CD14-positive monocyte (primary cell): Measurements from ENCODE around the gene RNF187. TPM values are rescaled to one million over a fixed set of nuclear protein-coding genes. Genes with fewer than 3 reads are reported as not detected.
A peak's percentile ranks its signal among the peaks of the same experiment; 100 is the strongest.

Experiments used
- DNase-seq, 3 donors: peaks; one replicate each; pipeline ENCODE4 v3.0.0-alpha.2; 2011 to 2022
- H2AFZ ChIP-seq: 2 replicates; pipeline ENCODE4 v1.6.0; 2012; ENCODE audit warnings: mild to moderate bottlenecking, low read depth, low read length, inconsistent platforms; ENCODE audit not compliant: insufficient read depth, poor library complexity, severe bottlenecking
- H3K27ac ChIP-seq, 2 donors: 1 replicate in 1 of 2; 2 replicates in 1 of 2; pipeline ENCODE4 v1.5.1; 2012 to 2013; ENCODE audit warnings: low read length in 2 of 2, control low read depth in 1 of 2, inconsistent platforms in 1 of 2, low read depth in 1 of 2, mild to moderate bottlenecking in 1 of 2
- H3K27me3 ChIP-seq, 2 donors: one replicate each; pipeline versions ENCODE4 v1.6.0 to v1.6.1; 2011 to 2013; ENCODE audit warnings: low read length in 2 of 2; ENCODE audit not compliant: control insufficient read depth in 2 of 2, insufficient read depth in 2 of 2
- H3K36me3 ChIP-seq, 2 donors: replicated peaks in 1 of 2; 1 replicate in 1 of 2; 2 replicates in 1 of 2; pipeline versions ENCODE4 v1.5.1 to v1.6.1; 2012 to 2013; ENCODE audit warnings: low read length in 2 of 2, control low read depth in 1 of 2, inconsistent platforms in 1 of 2, mild to moderate bottlenecking in 1 of 2; ENCODE audit not compliant: insufficient read depth in 2 of 2, control insufficient read depth in 1 of 2
- H3K4me1 ChIP-seq, 2 donors: 1 replicate in 1 of 2; 2 replicates in 1 of 2; pipeline versions ENCODE4 v1.5.1 to v1.6.1; 2012 to 2013; ENCODE audit warnings: low read length in 2 of 2, control low read depth in 1 of 2, inconsistent platforms in 1 of 2, mild to moderate bottlenecking in 1 of 2, moderate library complexity in 1 of 2; ENCODE audit not compliant: insufficient read depth in 2 of 2, control insufficient read depth in 1 of 2
- H3K4me2 ChIP-seq: replicated peaks from 2 replicates; pipeline ENCODE3; 2012; ENCODE audit warnings: low read length, moderate library complexity, mild to moderate bottlenecking; ENCODE audit not compliant: poor library complexity, severe bottlenecking; ENCODE audit errors: extremely low read depth
- H3K4me3 ChIP-seq, 3 experiments: fragments of 200-600 bp in 1 of 3; sonication (generic) in 1 of 3; replicated peaks in 1 of 3; 1 replicate in 2 of 3; 2 replicates in 1 of 3; pipeline ENCODE4 v1.5.1; 2011 to 2013; ENCODE audit warnings: low read length in 3 of 3, mild to moderate bottlenecking in 3 of 3, control low read depth in 2 of 3, low read depth in 2 of 3, inconsistent platforms in 1 of 3, moderate library complexity in 1 of 3
- H3K79me2 ChIP-seq: 2 replicates; pipeline ENCODE4 v1.6.0; 2012; ENCODE audit warnings: mild to moderate bottlenecking, control low read depth, inconsistent platforms, low read length, moderate library complexity; ENCODE audit not compliant: insufficient read depth
- H3K9ac ChIP-seq: 2 replicates; pipeline ENCODE4 v1.6.0; 2017; ENCODE audit warnings: low read length, mild to moderate bottlenecking; ENCODE audit not compliant: insufficient read depth, poor library complexity, severe bottlenecking
- H3K9me3 ChIP-seq, 2 donors: replicated peaks in 1 of 2; 1 replicate in 1 of 2; 2 replicates in 1 of 2; pipeline versions ENCODE4 v1.5.1 to v1.6.1; 2012 to 2013; ENCODE audit warnings: low read length in 2 of 2, control low read depth in 1 of 2; ENCODE audit not compliant: control insufficient read depth in 1 of 2, insufficient read depth in 1 of 2
- H4K20me1 ChIP-seq: 2 replicates; pipeline ENCODE4 v1.6.0; 2012; ENCODE audit warnings: mild to moderate bottlenecking, low read length, control low read depth, moderate library complexity; ENCODE audit not compliant: insufficient read depth
- H3K27ac Mint-ChIP-seq, 7 donors: one replicate each; pipeline ENCODE4 v1.8.0; 2020; ENCODE audit warnings: mild to moderate bottlenecking in 7 of 7, mixed read lengths in 7 of 7, moderate library complexity in 6 of 7, inconsistent platforms in 2 of 7
- H3K27me3 Mint-ChIP-seq, 3 donors: one replicate each; pipeline ENCODE4 v1.8.0; 2021 to 2022; ENCODE audit warnings: low read depth in 3 of 3, mild to moderate bottlenecking in 3 of 3, mixed read lengths in 3 of 3, moderate library complexity in 3 of 3, inconsistent platforms in 1 of 3
- H3K36me3 Mint-ChIP-seq, 2 donors: one replicate each; pipeline ENCODE4 v1.8.0; 2020; ENCODE audit warnings: mixed read lengths in 2 of 2, inconsistent platforms in 1 of 2, mild to moderate bottlenecking in 1 of 2
- H3K4me1 Mint-ChIP-seq: one replicate; pipeline ENCODE4 v1.8.0; 2020; ENCODE audit warnings: mild to moderate bottlenecking, mixed read lengths
- H3K4me3 Mint-ChIP-seq, 2 donors: one replicate each; pipeline ENCODE4 v1.8.0; 2020; ENCODE audit warnings: mild to moderate bottlenecking in 2 of 2, mixed read lengths in 2 of 2, moderate library complexity in 1 of 2
- H3K9me3 Mint-ChIP-seq, 7 donors: one replicate each; pipeline ENCODE4 v1.8.0; 2020 to 2022; ENCODE audit warnings: mixed read lengths in 7 of 7, mild to moderate bottlenecking in 6 of 7, moderate library complexity in 6 of 7, inconsistent platforms in 2 of 7
- CTCF ChIP-seq: fragments of 200-600 bp; IDR thresholded peaks from one replicate; pipeline ENCODE4 v1.8.0; 2022; ENCODE audit warnings: antibody characterized with exemption, mild to moderate bottlenecking
- WGBS: methylation state at CpG from one replicate; pipeline ENCODE4 v1.1.5; 2013; ENCODE audit warnings: missing lambda C conversion rate; ENCODE audit not compliant: insufficient coverage; 5-methylcytosine and 5-hydroxymethylcytosine counted together
- intact Hi-C, 2 donors: fragments of 100-400 bp; cut with micrococcal nuclease; formaldehyde crosslinking; loops; one replicate each; pipeline versions ENCODE4 v1.15.0 to v1.15.1; 2023
- polyA plus RNA-seq, 3 donors: library from polyadenylated mRNA; depleted of rRNA in 1 of 3; unstranded in 2 of 3; stranded (reverse) in 1 of 3; fragments of 300-500 nt in 2 of 3; fragments of >200 nt in 1 of 3; fragmentation: Illumina TruSeq in 2 of 3; gene quantifications; 1 replicate in 2 of 3; 2 replicates in 1 of 3; pipeline ENCODE4 v1.2.3, GENCODE V29; 2012 to 2021

RNF187 gene
- polyA plus RNA-seq, 3 donors = 5.9 to 27.6 (median 24.6) TPM

- Mint-ChIP-seq H3K27me3 (peaks cover 35 to 62% (median 61%) of the 10 kb centered on the region in 3 donors), H3K4me3 (peak overlapping the region; percentile 88 to 95), H3K9me3 (peaks cover 0 to 14% (median 6%) of the 10 kb centered on the region in 7 donors), H3K36me3 (peaks cover 0 to 4% of the 10 kb centered on the region in 2 donors), H3K4me1 (peaks cover 35% of the 10 kb centered on the region), H3K27ac (peak overlapping the region; percentile 86 to 96 (median 93))
- peak overlapping the region; percentile 53 for H3K9ac ChIP-seq
- H3K9me3 ChIP-seq = no peaks in the 10 kb centered on the region
- WGBS = under 1% methylated on average over 73 of the region's 74 CpGs
- H3K4me2 ChIP-seq = peak overlapping the region; percentile 81
- H3K27me3 ChIP-seq = peaks cover 18 to 45% of the 10 kb centered on the region in 2 donors
- H3K4me1 ChIP-seq = peaks cover 33 to 41% of the 10 kb centered on the region in 2 donors
- no peaks in the 10 kb centered on the region for H4K20me1 ChIP-seq
- peak; percentile 88 to 91 (median 90) for DNase-seq
- peaks cover 4% of the 10 kb centered on the region for H3K79me2 ChIP-seq
- peak overlapping the region; percentile 34 to 78 (median 42) for H3K4me3 ChIP-seq
- H2AFZ ChIP-seq = peak overlapping the region; percentile 74
- intact Hi-C loops = loop anchor here in 1 of 2 donors (5.0 kb wide), 1 partner anchor 345 kb away; no protein-coding TSS in a partner anchor
- TF ChIP-seq CTCF = peak; percentile 36
- H3K36me3 ChIP-seq = no peaks in the 10 kb centered on the region
- H3K27ac ChIP-seq = peak overlapping the region; percentile 56 to 62
These were observed 29.6 kb upstream of the RNF187 start for GRCh38 chr1:228457396-228458176.

GRCh38 chr1:228459091-228459993 is 27.8 kb upstream of the RNF187 start:
- Histone ChIP-seq H4K20me1 (no peaks in the 10 kb centered on the region), H3K4me3 (peak overlapping the region; percentile 34 to 78 (median 42)), H3K27ac (peak overlapping the region in 1 of 2 donors; percentile 56), H2AFZ (peak overlapping the region; percentile 60), H3K27me3 (peaks cover 31 to 62% of the 10 kb centered on the region in 2 donors), H3K9ac (peak overlapping the region; percentile 47), H3K9me3 (peaks cover 3 to 13% of the 10 kb centered on the region in 2 donors), H3K4me1 (peaks cover 40 to 47% of the 10 kb centered on the region in 2 donors), H3K79me2 (peaks cover 4% of the 10 kb centered on the region), H3K36me3 (no peaks in the 10 kb centered on the region), H3K4me2 (peak overlapping the region; percentile 81)
- DNase-seq = peak; percentile 36 to 55 (median 46)
- intact Hi-C loops = loop anchor here in 1 of 2 donors (5.0 kb wide), 1 partner anchor 347 kb away; no protein-coding TSS in a partner anchor
- peak overlapping the region; percentile 88 to 95 for H3K4me3 Mint-ChIP-seq
- H3K36me3 Mint-ChIP-seq = peaks cover 4 to 7% of the 10 kb centered on the region in 2 donors
- peak overlapping the region in 5 of 7 donors; percentile 22 to 93 (median 68) for H3K27ac Mint-ChIP-seq
- peaks cover 0 to 23% (median 12%) of the 10 kb centered on the region in 7 donors for H3K9me3 Mint-ChIP-seq
- peak; percentile 83 for TF ChIP-seq CTCF
- WGBS = 1% methylated on average over 21 of the region's 41 CpGs
- peaks cover 38% of the 10 kb centered on the region for H3K4me1 Mint-ChIP-seq
- peaks cover 52 to 80% (median 75%) of the 10 kb centered on the region in 3 donors for H3K27me3 Mint-ChIP-seq
